ENCODE data around the gene GLI1. TPM values are rescaled to one million over a fixed set of nuclear protein-coding genes. Genes with fewer than 3 reads are reported as not detected.

The GLI1 gene
- polyA plus RNA-seq, 1 donor from 2014 or later = 4.2 TPM

- no peaks in the 10 kb centered on the region for H3K9me3 ChIP-seq (ENCODE audit: low read length)
- no peak overlapping the region for H3K4me3 ChIP-seq (ENCODE audit: low read length)
- H3K27me3 ChIP-seq (ENCODE audit: insufficient read depth, low read depth, low read length) = no peaks in the 10 kb centered on the region
- TF ChIP-seq SMC3 (conservative IDR thresholded peaks at IDR 0.05; ENCODE audit: poor library complexity) (no peak), RAD21 (conservative IDR thresholded peaks at IDR 0.05) (no peak), POLR2AphosphoS5 (IDR thresholded peaks at IDR 0.05) (no peak), REST (IDR thresholded peaks at IDR 0.05; ENCODE audit: borderline replicate concordance) (no peak), MXI1 (conservative IDR thresholded peaks at IDR 0.05; ENCODE audit: poor library complexity, severe bottlenecking) (no peak), EZH2 (IDR thresholded peaks at IDR 0.05; ENCODE audit: borderline replicate concordance, insufficient read depth, low read length, poor library complexity, severe bottlenecking) (no peak), EP300 (conservative IDR thresholded peaks at IDR 0.05; ENCODE audit: poor library complexity, severe bottlenecking) (no peak), TAF1 (IDR thresholded peaks at IDR 0.05; ENCODE audit: low read depth) (no peak), CTCF (IDR thresholded peaks at IDR 0.05; ENCODE audit: poor library complexity, severe bottlenecking) (no peak)
- no peaks in the 10 kb centered on the region for H4K20me1 ChIP-seq (ENCODE audit: insufficient read depth)
- H3K79me2 ChIP-seq (replicated peaks; ENCODE audit: insufficient read depth, low read length) = peaks cover 19% of the 10 kb centered on the region
- H2AFZ ChIP-seq (ENCODE audit: low read depth, low read length) = no peak overlapping the region
- no peak overlapping the region for H3K4me2 ChIP-seq (ENCODE audit: low read length)
- H3F3A ChIP-seq (ENCODE audit: insufficient read depth, low read length, poor library complexity, severe bottlenecking) = peaks cover under 1% of the 10 kb centered on the region
- no peaks in the 10 kb centered on the region for H3K9me2 ChIP-seq (ENCODE audit: insufficient read depth, low read length)
- H3K9ac ChIP-seq (ENCODE audit: low read length) = no peak overlapping the region
- H3K36me3 ChIP-seq (ENCODE audit: insufficient read depth, low read length) = no peaks in the 10 kb centered on the region
- H3K27ac ChIP-seq (ENCODE audit: low read length) = no peak overlapping the region
These were observed 58.8 kb downstream of the GLI1 start for GRCh38 chr12:57518176-57518919.

- Histone ChIP-seq H3K79me2 (replicated peaks; ENCODE audit: insufficient read depth, low read length) (peaks cover 19% of the 10 kb centered on the region), H3K27me3 (ENCODE audit: insufficient read depth, low read depth, low read length) (no peaks in the 10 kb centered on the region), H3K9me3 (ENCODE audit: low read length) (no peaks in the 10 kb centered on the region), H3K4me2 (ENCODE audit: low read length) (peak overlapping the region; percentile 99), H2AFZ (ENCODE audit: low read depth, low read length) (no peak overlapping the region), H4K20me1 (ENCODE audit: insufficient read depth) (no peaks in the 10 kb centered on the region), H3K36me3 (ENCODE audit: insufficient read depth, low read length) (no peaks in the 10 kb centered on the region), H3K9me2 (ENCODE audit: insufficient read depth, low read length) (no peaks in the 10 kb centered on the region), H3K27ac (ENCODE audit: low read length) (peak overlapping the region; percentile 88), H3K9ac (ENCODE audit: low read length) (peak overlapping the region; percentile 87), H3K4me3 (ENCODE audit: low read length) (peak overlapping the region; percentile 86), H3F3A (ENCODE audit: insufficient read depth, low read length, poor library complexity, severe bottlenecking) (peaks cover 4% of the 10 kb centered on the region)
- no peak for TF ChIP-seq EP300 (conservative IDR thresholded peaks at IDR 0.05; ENCODE audit: poor library complexity, severe bottlenecking)
- TF ChIP-seq RAD21 (conservative IDR thresholded peaks at IDR 0.05) = no peak
- no peak for TF ChIP-seq SMC3 (conservative IDR thresholded peaks at IDR 0.05; ENCODE audit: poor library complexity)
- TF ChIP-seq REST (IDR thresholded peaks at IDR 0.05; ENCODE audit: borderline replicate concordance) = no peak
- TF ChIP-seq MXI1 (conservative IDR thresholded peaks at IDR 0.05; ENCODE audit: poor library complexity, severe bottlenecking) = no peak
- TF ChIP-seq TAF1 (IDR thresholded peaks at IDR 0.05; ENCODE audit: low read depth) = no peak
- no peak for TF ChIP-seq EZH2 (IDR thresholded peaks at IDR 0.05; ENCODE audit: borderline replicate concordance, insufficient read depth, low read length, poor library complexity, severe bottlenecking)
- no peak for TF ChIP-seq CTCF (IDR thresholded peaks at IDR 0.05; ENCODE audit: poor library complexity, severe bottlenecking)
- TF ChIP-seq POLR2AphosphoS5 (IDR thresholded peaks at IDR 0.05) = no peak
These were observed 59.6 kb downstream of the GLI1 start for GRCh38 chr12:57518920-57519795.

All from neural cell (in vitro differentiated cells).